Endodermal cell (in vitro differentiated cells): Measurements from ENCODE around the gene PDHX. TPM values are rescaled to one million over a fixed set of nuclear protein-coding genes. Genes with fewer than 3 reads are reported as not detected.

Source experiments
- DNase-seq: peaks from one replicate; pipeline ENCODE4 v3.0.0-alpha.2; 2017
- H3K27ac ChIP-seq: 2 replicates; pipeline ENCODE4 v1.5.1; 2013; ENCODE audit warnings: mild to moderate bottlenecking, low read depth, low read length, moderate library complexity
- H3K27me3 ChIP-seq: 2 replicates; pipeline ENCODE4 v1.6.1; 2013; ENCODE audit warnings: mild to moderate bottlenecking, low read length, moderate library complexity; ENCODE audit not compliant: insufficient read depth, control insufficient read depth, poor library complexity, severe bottlenecking
- H3K36me3 ChIP-seq: 2 replicates; pipeline ENCODE4 v1.7.0; 2013; ENCODE audit warnings: mild to moderate bottlenecking, low read length, moderate library complexity; ENCODE audit not compliant: control insufficient read depth, insufficient read depth
- H3K4me1 ChIP-seq: one replicate; pipeline ENCODE4 v1.7.0; 2013; ENCODE audit warnings: low read length; ENCODE audit not compliant: control insufficient read depth, insufficient read depth
- H3K4me3 ChIP-seq: 2 replicates; pipeline ENCODE4 v1.5.1; 2013; ENCODE audit warnings: mild to moderate bottlenecking, low read length, moderate library complexity
- H3K9ac ChIP-seq: 2 replicates; pipeline ENCODE4 v1.6.1; 2013; ENCODE audit warnings: mild to moderate bottlenecking, low read length, moderate library complexity; ENCODE audit not compliant: poor library complexity, severe bottlenecking; ENCODE audit errors: extremely low read depth
- H3K9me3 ChIP-seq: 2 replicates; pipeline ENCODE4 v1.6.1; 2013; ENCODE audit warnings: mild to moderate bottlenecking, low read length, moderate library complexity; ENCODE audit not compliant: control insufficient read depth
- H3K27ac Mint-ChIP-seq: 2 replicates; pipeline ENCODE4 v1.8.0; 2020; ENCODE audit warnings: mixed read lengths
- H3K27me3 Mint-ChIP-seq: 2 replicates; pipeline ENCODE4 v1.8.0; 2021; ENCODE audit warnings: mild to moderate bottlenecking, mixed read lengths; ENCODE audit not compliant: insufficient read depth
- H3K36me3 Mint-ChIP-seq: 2 replicates; pipeline ENCODE4 v1.8.0; 2020; ENCODE audit warnings: low read depth, mixed read lengths
- H3K4me1 Mint-ChIP-seq: 2 replicates; pipeline ENCODE4 v1.8.0; 2020; ENCODE audit warnings: mixed read lengths
- H3K4me3 Mint-ChIP-seq: 2 replicates; pipeline ENCODE4 v1.8.0; 2020; ENCODE audit warnings: mild to moderate bottlenecking, moderate library complexity, mixed read lengths
- H3K9me3 Mint-ChIP-seq: 2 replicates; pipeline ENCODE4 v1.8.0; 2020; ENCODE audit warnings: mild to moderate bottlenecking, mixed read lengths
- WGBS, 2 experiments: methylation state at CpG; one replicate each; pipeline versions ENCODE4 v1.1.5 to v1.1.7; 2013; ENCODE audit warnings: missing lambda C conversion rate in 2 of 2, mixed read lengths in 1 of 2; ENCODE audit not compliant: insufficient coverage in 1 of 2, insufficient read length in 1 of 2; 5-methylcytosine and 5-hydroxymethylcytosine counted together
- total RNA-seq, 2 donors: library from RNA; stranded (reverse); fragmentation: NEBNext Ultra II Directional in 1 of 2; extraction: Animal tissue kit (Norgen Biotek cat#: 25700) in 1 of 2; gene quantifications; 2 replicates in 1 of 2; 3 replicates in 1 of 2; pipeline ENCODE4 v1.2.1, GENCODE V29; 2021
- TF ChIP-seq, protein P1 (sequence below): fragments of 200-600 bp; sonication (generic); conservative IDR thresholded peaks from 2 replicates; pipeline ENCODE4 v1.5.0; 2021; ENCODE audit warnings: antibody characterized with exemption, mild to moderate bottlenecking

PDHX gene
- total RNA-seq, 2 donors from 2014 or later, result 42.0 to 48.6 TPM

DNA sequence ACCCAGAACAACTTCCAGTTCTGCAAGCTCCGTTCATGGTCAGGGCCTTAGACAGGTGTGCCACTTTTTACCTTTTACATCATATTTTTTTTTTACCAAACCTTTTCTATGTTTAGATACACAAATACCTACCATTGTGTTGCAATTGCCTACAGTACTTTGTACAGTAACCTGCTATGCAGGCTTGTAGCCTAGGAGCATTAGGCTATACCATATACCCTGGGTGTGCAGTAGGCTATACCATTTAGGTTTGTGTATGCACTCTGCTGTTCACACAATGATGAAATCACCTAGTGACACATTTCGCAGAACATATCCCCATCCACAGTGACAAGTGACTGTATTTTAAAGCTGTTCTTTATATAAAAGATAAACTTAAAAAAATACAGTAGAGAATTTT lies 29.8 kb upstream of the PDHX start:
- H3K4me1 Mint-ChIP-seq, result no peaks in the 10 kb centered on the region
- no peak overlapping the region for H3K9ac ChIP-seq

DNA sequence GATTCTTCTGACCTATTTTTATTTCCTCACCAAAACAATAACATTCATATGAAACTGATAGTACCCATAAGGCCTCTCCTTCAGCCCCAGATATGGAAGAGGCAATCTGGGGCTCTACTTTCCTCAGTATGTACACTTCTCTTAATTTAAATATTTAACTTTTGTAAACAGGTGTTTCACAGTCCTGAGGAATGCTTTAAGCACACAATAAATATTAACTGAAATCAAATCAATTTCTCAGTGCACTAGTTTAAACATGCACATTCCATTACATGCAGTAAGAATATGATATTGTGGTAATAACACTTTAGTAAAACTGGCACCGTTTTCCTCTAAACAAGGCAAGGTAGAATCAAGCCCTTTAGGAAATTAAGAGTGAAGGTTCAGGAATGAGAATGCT lies 29.2 kb upstream of the PDHX start:
- Histone ChIP-seq H3K4me3 (no peak overlapping the region), H3K36me3 (peaks cover 55% of the 10 kb centered on the region), H3K27me3 (no peaks in the 10 kb centered on the region), H3K9me3 (peaks cover 3% of the 10 kb centered on the region), H3K4me1 (no peaks in the 10 kb centered on the region), H3K9ac (no peak overlapping the region), H3K27ac (no peak overlapping the region)
- Mint-ChIP-seq H3K27ac (no peak overlapping the region), H3K27me3 (no peaks in the 10 kb centered on the region), H3K4me3 (no peak overlapping the region), H3K36me3 (peaks cover 29% of the 10 kb centered on the region), H3K9me3 (no peaks in the 10 kb centered on the region), H3K4me1 (no peaks in the 10 kb centered on the region)
- TF ChIP-seq, protein P1, sequence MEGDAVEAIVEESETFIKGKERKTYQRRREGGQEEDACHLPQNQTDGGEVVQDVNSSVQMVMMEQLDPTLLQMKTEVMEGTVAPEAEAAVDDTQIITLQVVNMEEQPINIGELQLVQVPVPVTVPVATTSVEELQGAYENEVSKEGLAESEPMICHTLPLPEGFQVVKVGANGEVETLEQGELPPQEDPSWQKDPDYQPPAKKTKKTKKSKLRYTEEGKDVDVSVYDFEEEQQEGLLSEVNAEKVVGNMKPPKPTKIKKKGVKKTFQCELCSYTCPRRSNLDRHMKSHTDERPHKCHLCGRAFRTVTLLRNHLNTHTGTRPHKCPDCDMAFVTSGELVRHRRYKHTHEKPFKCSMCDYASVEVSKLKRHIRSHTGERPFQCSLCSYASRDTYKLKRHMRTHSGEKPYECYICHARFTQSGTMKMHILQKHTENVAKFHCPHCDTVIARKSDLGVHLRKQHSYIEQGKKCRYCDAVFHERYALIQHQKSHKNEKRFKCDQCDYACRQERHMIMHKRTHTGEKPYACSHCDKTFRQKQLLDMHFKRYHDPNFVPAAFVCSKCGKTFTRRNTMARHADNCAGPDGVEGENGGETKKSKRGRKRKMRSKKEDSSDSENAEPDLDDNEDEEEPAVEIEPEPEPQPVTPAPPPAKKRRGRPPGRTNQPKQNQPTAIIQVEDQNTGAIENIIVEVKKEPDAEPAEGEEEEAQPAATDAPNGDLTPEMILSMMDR, result no peak
- WGBS, 2 experiments, result 95 to 100% methylated on average over 1 of the region's 1 CpG
- no peak for DNase-seq

More for the DNA sequence above, 29.8 kb upstream of the PDHX start:
- H3K4me1 ChIP-seq, result no peaks in the 10 kb centered on the region
- H3K36me3 ChIP-seq, result peaks cover 62% of the 10 kb centered on the region
- H3K36me3 Mint-ChIP-seq, result peaks cover 35% of the 10 kb centered on the region
- H3K27ac ChIP-seq, result no peak overlapping the region
- DNase-seq, result no peak
- no peak overlapping the region for H3K27ac Mint-ChIP-seq
- no peak overlapping the region for H3K4me3 ChIP-seq
- no peaks in the 10 kb centered on the region for H3K27me3 Mint-ChIP-seq
- 98% methylated on average over 2 of the region's 2 CpGs; no CpG with 5 or more reads in 1 of the 2 experiments for WGBS, 2 experiments
- H3K9me3 ChIP-seq, result peaks cover 7% of the 10 kb centered on the region
- H3K27me3 ChIP-seq, result no peaks in the 10 kb centered on the region
- H3K4me3 Mint-ChIP-seq, result no peak overlapping the region
- H3K9me3 Mint-ChIP-seq, result peaks cover 2% of the 10 kb centered on the region
- TF ChIP-seq, protein P1, result no peak

DNA sequence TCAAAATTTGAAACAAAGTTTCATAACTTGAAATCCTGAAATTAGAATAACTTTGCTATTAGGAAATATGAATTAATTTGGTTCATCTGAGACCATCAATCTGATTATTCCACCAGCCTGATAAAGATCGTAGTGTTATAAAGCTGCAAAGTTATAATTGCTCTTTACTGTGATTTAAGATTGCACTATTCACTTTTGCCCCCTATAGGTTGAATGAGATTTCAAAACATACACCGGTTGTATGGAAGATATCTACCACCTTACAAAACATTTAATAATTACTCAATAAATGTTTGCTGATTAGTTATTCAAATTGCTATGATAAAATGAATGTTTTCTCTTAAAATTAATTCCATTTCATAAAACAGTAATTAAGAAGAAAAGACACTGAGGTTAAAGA lies 26.3 kb upstream of the PDHX start:
- H3K4me1 Mint-ChIP-seq, result no peaks in the 10 kb centered on the region
- no peaks in the 10 kb centered on the region for H3K9me3 Mint-ChIP-seq
- WGBS, 2 experiments, result 66% methylated on average over 2 of the region's 2 CpGs; no CpG with 5 or more reads in 1 of the 2 experiments
- H3K4me3 ChIP-seq, result no peak overlapping the region
- H3K27ac Mint-ChIP-seq, result no peak overlapping the region
- no peak for DNase-seq
- no peaks in the 10 kb centered on the region for H3K4me1 ChIP-seq
- TF ChIP-seq, protein P1, result peak; percentile 73
- H3K36me3 Mint-ChIP-seq, result peaks cover 16% of the 10 kb centered on the region
- peaks cover 42% of the 10 kb centered on the region for H3K36me3 ChIP-seq
- no peaks in the 10 kb centered on the region for H3K27me3 ChIP-seq
- no peak overlapping the region for H3K4me3 Mint-ChIP-seq
- H3K27me3 Mint-ChIP-seq, result no peaks in the 10 kb centered on the region
- H3K27ac ChIP-seq, result no peak overlapping the region
- H3K9ac ChIP-seq, result no peak overlapping the region
- peaks cover 3% of the 10 kb centered on the region for H3K9me3 ChIP-seq
